IMR-90 (cell line): ENCODE measurements around the gene IDH3A. TPM values are rescaled to one million over a fixed set of nuclear protein-coding genes. Genes with fewer than 3 reads are reported as not detected.

ENCODE experiments used
- ATAC-seq: fragments of 200-7000 bp; cut with Tn5 transposase; 2 replicates; pipeline ENCODE4 v1.9.1; 2020; ENCODE audit warnings: low read depth, mild to moderate bottlenecking, moderate library complexity
- BruUV-seq: library from RNA; stranded (reverse); fragments of 400-500 nt; replicated peaks from 2 replicates; lab custom pipeline; 2021; lab: Mats Ljungman, UMichigan
- CTCF ChIA-PET: fragments of 300-600 bp; formaldehyde crosslinking; extraction: SDS; loops from one replicate; lab custom pipeline; 2021; ENCODE audit warnings: antibody characterized with exemption; lab: Yijun Ruan, JAX
- POLR2A ChIA-PET: fragments of 300-600 bp; sonication (Branson Sonifier 250); formaldehyde crosslinking; loops from one replicate; lab custom pipeline; 2022; ENCODE audit warnings: antibody characterized with exemption; ENCODE audit not compliant: unreplicated experiment; lab: Charles Lee
- DNase-seq: peaks from one replicate; pipeline ENCODE4 v3.0.0; 2013
- H2AFZ ChIP-seq: replicated peaks from 2 replicates; pipeline ENCODE3; 2013; ENCODE audit warnings: low read length, mild to moderate bottlenecking; ENCODE audit not compliant: poor library complexity
- H2AK5ac ChIP-seq: 2 replicates; pipeline ENCODE4 v1.6.1; 2013; ENCODE audit warnings: low read depth, low read length, inconsistent platforms
- H2AK9ac ChIP-seq: replicated peaks from 2 replicates; pipeline ENCODE3; 2013; ENCODE audit warnings: mild to moderate bottlenecking, low read depth, low read length, moderate library complexity; ENCODE audit not compliant: poor library complexity
- H2BK120ac ChIP-seq: 2 replicates; pipeline ENCODE4 v1.6.1; 2013; ENCODE audit warnings: low read depth, low read length, inconsistent platforms
- H2BK15ac ChIP-seq: 3 replicates; pipeline ENCODE4 v1.6.1; 2013; ENCODE audit warnings: low read depth, low read length, inconsistent platforms
- H2BK20ac ChIP-seq: 2 replicates; pipeline ENCODE4 v1.6.1; 2013; ENCODE audit warnings: low read depth, mild to moderate bottlenecking, inconsistent platforms, low read length, moderate library complexity
- H2BK5ac ChIP-seq: 2 replicates; pipeline ENCODE4 v1.6.1; 2013; ENCODE audit warnings: mild to moderate bottlenecking, low read depth, low read length, inconsistent platforms; ENCODE audit not compliant: poor library complexity, severe bottlenecking
- H3K14ac ChIP-seq: replicated peaks from 2 replicates; pipeline ENCODE4 v1.6.1; 2013; ENCODE audit warnings: low read depth, low read length, inconsistent platforms
- H3K18ac ChIP-seq: 2 replicates; pipeline ENCODE4 v1.6.1; 2013; ENCODE audit warnings: low read depth, low read length, control low read depth
- H3K23ac ChIP-seq: 2 replicates; pipeline ENCODE4 v1.6.1; 2013; ENCODE audit warnings: low read depth, low read length, inconsistent platforms
- H3K27ac ChIP-seq: 2 replicates; pipeline ENCODE4 v1.5.1; 2013; ENCODE audit warnings: mild to moderate bottlenecking, control low read depth, low read length; ENCODE audit not compliant: insufficient read depth
- H3K27me3 ChIP-seq: 2 replicates; pipeline ENCODE4 v1.6.1; 2013; ENCODE audit warnings: low read length; ENCODE audit not compliant: control insufficient read depth, insufficient read depth
- H3K36me3 ChIP-seq: 2 replicates; pipeline ENCODE4 v1.6.1; 2013; ENCODE audit warnings: low read length, mixed read lengths; ENCODE audit not compliant: control insufficient read depth, insufficient read depth
- H3K4ac ChIP-seq: 2 replicates; pipeline ENCODE4 v1.6.1; 2013; ENCODE audit warnings: low read depth, low read length, inconsistent platforms
- H3K4me1 ChIP-seq: 2 replicates; pipeline ENCODE4 v1.6.1; 2013; ENCODE audit warnings: low read length, mixed read lengths; ENCODE audit not compliant: control insufficient read depth, insufficient read depth
- H3K4me2 ChIP-seq: 2 replicates; pipeline ENCODE4 v1.6.1; 2013; ENCODE audit warnings: low read depth, mild to moderate bottlenecking, control low read depth, low read length, moderate library complexity
- H3K4me3 ChIP-seq: 2 replicates; pipeline ENCODE4 v1.5.1; 2013; ENCODE audit warnings: low read depth, mild to moderate bottlenecking, control low read depth, low read length, moderate library complexity; ENCODE audit not compliant: insufficient read depth
- H3K56ac ChIP-seq: 2 replicates; pipeline ENCODE4 v1.6.1; 2013; ENCODE audit warnings: low read length, inconsistent platforms; ENCODE audit not compliant: insufficient read depth; ENCODE audit errors: extremely low read depth
- H3K79me1 ChIP-seq, 2 experiments: 2 replicates each; pipeline ENCODE4 v1.6.1; 2013; ENCODE audit warnings: low read length in 2 of 2, inconsistent platforms in 1 of 2, low read depth in 1 of 2
- H3K9ac ChIP-seq: 2 replicates; pipeline ENCODE4 v1.6.1; 2013; ENCODE audit warnings: low read depth, low read length, control low read depth
- H3K9me1 ChIP-seq: 2 replicates; pipeline ENCODE4 v1.6.1; 2013; ENCODE audit warnings: low read length, inconsistent platforms; ENCODE audit not compliant: insufficient read depth
- H3K9me3 ChIP-seq: 2 replicates; pipeline ENCODE4 v1.6.1; 2013; ENCODE audit warnings: low read length; ENCODE audit not compliant: control insufficient read depth, insufficient read depth
- H4K20me1 ChIP-seq: 2 replicates; pipeline ENCODE4 v1.6.1; 2013; ENCODE audit warnings: low read length, inconsistent platforms; ENCODE audit not compliant: insufficient read depth
- H4K5ac ChIP-seq: 2 replicates; pipeline ENCODE4 v1.6.1; 2013; ENCODE audit warnings: mild to moderate bottlenecking, low read depth, low read length, control low read depth
- H4K8ac ChIP-seq, 2 experiments: 2 replicates each; pipeline ENCODE4 v1.6.1; 2013; ENCODE audit warnings: low read depth in 2 of 2, low read length in 2 of 2, control low read depth in 1 of 2, inconsistent platforms in 1 of 2
- H4K91ac ChIP-seq: 2 replicates; pipeline ENCODE4 v1.6.1; 2013; ENCODE audit warnings: low read depth, low read length, inconsistent platforms; ENCODE audit not compliant: insufficient read depth
- CTCF ChIP-seq: conservative IDR thresholded peaks from 2 replicates; pipeline ENCODE4 v1.5.1; 2012; ENCODE audit warnings: mild to moderate bottlenecking, low read depth, low read length, improper control_type of control experiment
- ELK1 ChIP-seq: fragments of 150-350 bp; IDR thresholded peaks from 2 replicates; pipeline ENCODE4 v1.6.1; 2016; ENCODE audit warnings: low read depth, mild to moderate bottlenecking, low read length, moderate library complexity, borderline replicate concordance
- MAFK ChIP-seq: IDR thresholded peaks from 2 replicates; pipeline ENCODE4 v1.6.1; 2012; ENCODE audit warnings: low read depth, low read length, improper control_type of control experiment
- MAZ ChIP-seq: IDR thresholded peaks from 2 replicates; pipeline ENCODE4 v1.6.1; 2012; ENCODE audit warnings: low read depth, mild to moderate bottlenecking, low read length, improper control_type of control experiment, moderate library complexity, borderline replicate concordance
- POLR2A ChIP-seq: IDR thresholded peaks from 2 replicates; pipeline ENCODE4 v1.6.1; 2012; ENCODE audit warnings: mild to moderate bottlenecking, low read depth, low read length
- RAD21 ChIP-seq: IDR thresholded peaks from 2 replicates; pipeline ENCODE4 v1.6.1; 2012; ENCODE audit warnings: low read length, improper control_type of control experiment
- USF2 ChIP-seq: fragments of 150-350 bp; IDR thresholded peaks from 2 replicates; pipeline ENCODE4 v1.6.1; 2017; ENCODE audit warnings: mild to moderate bottlenecking, antibody characterized with exemption, low read length, low read depth
- WGBS, 2 experiments: methylation state at CpG; one replicate each; pipeline versions ENCODE4 v1.1.5 to v1.1.7; 2013; ENCODE audit warnings: missing lambda C conversion rate in 2 of 2; ENCODE audit not compliant: insufficient read length in 1 of 2; ENCODE audit errors: extremely low coverage in 2 of 2; 5-methylcytosine and 5-hydroxymethylcytosine counted together
- dilution Hi-C: fragments of 300-500 bp; cut with HindIII; formaldehyde crosslinking; loops from one replicate; pipeline ENCODE4 v1.14.3; 2018; ENCODE audit warnings: low sequenced_read_pairs; ENCODE audit not compliant: unreplicated experiment
- in situ Hi-C: fragments of 300-500 bp; cut with MboI; formaldehyde crosslinking; loops from 3 replicates; pipeline ENCODE4 v1.14.3; 2019; ENCODE audit warnings: low sequenced_read_pairs, inconsistent platforms, mixed read lengths
- intact Hi-C: fragments of 100-400 bp; cut with micrococcal nuclease; formaldehyde crosslinking; loops from 2 replicates; pipeline ENCODE4 v1.10.0; 2022
- polyA plus RNA-seq, 3 experiments: library from polyadenylated mRNA; depleted of rRNA; stranded (reverse); fragments of >200 nt; gene quantifications; 2 replicates each; pipeline ENCODE4 v1.2.3, GENCODE V29; 2012; ENCODE audit warnings: low replicate concordance in 1 of 3
- total RNA-seq: library from RNA; depleted of rRNA; stranded (reverse); fragments of >200 nt; gene quantifications from 2 replicates; pipeline ENCODE4 v1.2.3, GENCODE V29; 2012

IDH3A gene
- total and polyA plus RNA-seq, 2 of the 4 experiments (the other 2 are of a cell fraction), result 34.5 to 47.7 TPM

- no peak overlapping the region for H3K4me3 ChIP-seq
- H3K18ac ChIP-seq, result no peak overlapping the region
- no TSS peak for BruUV-seq
- no peak overlapping the region for H3K9ac ChIP-seq
- H3K9me3 ChIP-seq, result no peaks in the 10 kb centered on the region
- dilution Hi-C loops (no loop called here), in situ Hi-C loops (no loop called here), intact Hi-C loops (no loop called here)
- no peak overlapping the region for H4K8ac ChIP-seq
- H3K56ac ChIP-seq, result no peak overlapping the region
- peak overlapping the region; percentile 47 for H2AK9ac ChIP-seq
- WGBS, 2 experiments, result no CpG with 5 or more reads among the region's 5 CpGs
- POLR2A ChIA-PET, result no interaction called here
- H2AFZ ChIP-seq, result no peak overlapping the region
- no peak overlapping the region for H4K5ac ChIP-seq
- no peak overlapping the region for H3K23ac ChIP-seq
- no peak overlapping the region for H3K27ac ChIP-seq
- H3K27me3 ChIP-seq, result peaks cover 14% of the 10 kb centered on the region
- H3K36me3 ChIP-seq, result no peaks in the 10 kb centered on the region
- H2BK20ac ChIP-seq, result no peak overlapping the region
- no peak overlapping the region for H3K4me2 ChIP-seq
- H3K14ac ChIP-seq, result no peak overlapping the region
- no peak overlapping the region for H2BK15ac ChIP-seq
- H4K91ac ChIP-seq, result no peak overlapping the region
- no peak overlapping the region for H2BK120ac ChIP-seq
- H3K79me1 ChIP-seq, result no peaks in the 10 kb centered on the region
- no peak overlapping the region for H2BK5ac ChIP-seq
- H3K9me1 ChIP-seq, result peaks cover 3% of the 10 kb centered on the region; the same call in 1 of the 2 replicates
- TF ChIP-seq CTCF (no peak), POLR2A (no peak), MAZ (no peak), ELK1 (no peak), MAFK (no peak), RAD21 (no peak), USF2 (no peak)
- CTCF ChIA-PET, result no interaction called here
- no peak overlapping the region for H3K4ac ChIP-seq
- DNase-seq (no peak), ATAC-seq (no peak)
- H3K4me1 ChIP-seq, result no peaks in the 10 kb centered on the region; the same call in 1 of the 2 replicates
- no peaks in the 10 kb centered on the region for H4K20me1 ChIP-seq
- H2AK5ac ChIP-seq, result no peak overlapping the region
Measured at GRCh38 chr15:78207110-78207458, 57.9 kb downstream of the IDH3A start.
